Measurements from ENCODE around the gene CASP8AP2.
A peak's percentile ranks its signal among the peaks of the same experiment; 100 is the strongest.
"Not testable (repeated sequence)": the region's sequence is repeated elsewhere in the genome, so short reads cannot be mapped to it uniquely, and the experiment has no call there.

Gene CASP8AP2

GRCh38 chr6:89805814-89806371, 23.8 kb upstream of the CASP8AP2 start:
- Histone ChIP-seq H3K27me3 (ENCODE audit: insufficient read depth, low read length, poor library complexity, severe bottlenecking) (no peaks in the 10 kb centered on the region), H2AFZ (ENCODE audit: low read length) (no peak overlapping the region), H3K9me2 (replicated peaks; ENCODE audit: low read depth, low read length) (no peaks in the 10 kb centered on the region), H3K9ac (ENCODE audit: low read depth, low read length, poor library complexity, severe bottlenecking) (no peak overlapping the region), H3K4me3 (ENCODE audit: low read length, poor library complexity, severe bottlenecking) (no peak overlapping the region), H3K4me1 (ENCODE audit: insufficient read depth, low read length, poor library complexity, severe bottlenecking) (no peaks in the 10 kb centered on the region), H3F3A (ENCODE audit: low read depth) (no peaks in the 10 kb centered on the region), H3K79me2 (ENCODE audit: insufficient read depth, low read length) (peaks cover 29% of the 10 kb centered on the region; the same call in 1 of the 2 replicates), H3K4me2 (ENCODE audit: low read depth, low read length, poor library complexity, severe bottlenecking) (no peak overlapping the region), H4K20me1 (ENCODE audit: insufficient read depth, low read length, poor library complexity, severe bottlenecking) (no peaks in the 10 kb centered on the region), H3K9me3 (ENCODE audit: insufficient read depth, low read depth, low read length) (no peaks in the 10 kb centered on the region), H3K36me3 (ENCODE audit: insufficient read depth, low read length) (peaks cover 15% of the 10 kb centered on the region; the same call in 1 of the 2 replicates)
- no peak for TF ChIP-seq CTCF (conservative IDR thresholded peaks at IDR 0.05; ENCODE audit: low read length)
- no peak for TF ChIP-seq EZH2phosphoT487 (IDR thresholded peaks at IDR 0.05; ENCODE audit: borderline replicate concordance)

DNA sequence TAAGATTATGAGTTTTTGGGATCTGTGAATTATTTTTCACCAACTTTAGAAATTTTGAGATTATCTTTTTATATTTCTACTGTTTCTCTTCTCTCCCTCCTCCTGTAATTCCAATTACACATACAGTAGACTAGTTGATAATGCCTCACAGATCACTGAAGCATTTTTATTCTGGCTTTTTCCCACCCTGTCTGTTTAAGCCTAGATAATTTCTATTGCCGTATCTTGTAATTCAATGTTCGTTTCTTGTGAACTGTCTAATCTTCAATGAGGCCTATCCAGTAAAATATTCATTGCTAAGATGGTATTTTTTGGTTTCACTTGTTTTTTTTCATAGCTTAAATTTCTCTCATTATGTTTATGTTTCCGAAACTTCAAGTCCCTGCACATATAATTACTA, 22.1 kb upstream of the CASP8AP2 start:
- peaks cover 7% of the 10 kb centered on the region; the same call in 1 of the 2 replicates for H3K36me3 ChIP-seq (ENCODE audit: insufficient read depth, low read length)
- TF ChIP-seq EZH2phosphoT487 (IDR thresholded peaks at IDR 0.05; ENCODE audit: borderline replicate concordance) (no peak), CTCF (conservative IDR thresholded peaks at IDR 0.05; ENCODE audit: low read length) (no peak)
- no peaks in the 10 kb centered on the region for H3K4me1 ChIP-seq (ENCODE audit: insufficient read depth, low read length, poor library complexity, severe bottlenecking)
- H3K9ac ChIP-seq (ENCODE audit: low read depth, low read length, poor library complexity, severe bottlenecking): no peak overlapping the region
- H4K20me1 ChIP-seq (ENCODE audit: insufficient read depth, low read length, poor library complexity, severe bottlenecking): no peaks in the 10 kb centered on the region
- H3F3A ChIP-seq (ENCODE audit: low read depth): no peaks in the 10 kb centered on the region
- no peak overlapping the region for H3K4me3 ChIP-seq (ENCODE audit: low read length, poor library complexity, severe bottlenecking)
- H2AFZ ChIP-seq (ENCODE audit: low read length): no peak overlapping the region
- H3K9me2 ChIP-seq (replicated peaks; ENCODE audit: low read depth, low read length): no peaks in the 10 kb centered on the region
- H3K27me3 ChIP-seq (ENCODE audit: insufficient read depth, low read length, poor library complexity, severe bottlenecking): no peaks in the 10 kb centered on the region
- peaks cover 38% of the 10 kb centered on the region for H3K79me2 ChIP-seq (ENCODE audit: insufficient read depth, low read length)
- H3K9me3 ChIP-seq (ENCODE audit: insufficient read depth, low read depth, low read length): no peaks in the 10 kb centered on the region
- no peak overlapping the region for H3K4me2 ChIP-seq (ENCODE audit: low read depth, low read length, poor library complexity, severe bottlenecking)

- not testable (repeated sequence) for H2AFZ ChIP-seq (ENCODE audit: low read length); H3F3A ChIP-seq (ENCODE audit: low read depth); H3K9me3 ChIP-seq (ENCODE audit: insufficient read depth, low read depth, low read length); H4K20me1 ChIP-seq (ENCODE audit: insufficient read depth, low read length, poor library complexity, severe bottlenecking); H3K9me2 ChIP-seq (replicated peaks; ENCODE audit: low read depth, low read length); H3K36me3 ChIP-seq (ENCODE audit: insufficient read depth, low read length); H3K4me3 ChIP-seq (ENCODE audit: low read length, poor library complexity, severe bottlenecking); H3K9ac ChIP-seq (ENCODE audit: low read depth, low read length, poor library complexity, severe bottlenecking); H3K27me3 ChIP-seq (ENCODE audit: insufficient read depth, low read length, poor library complexity, severe bottlenecking)
- Histone ChIP-seq H3K4me1 (ENCODE audit: insufficient read depth, low read length, poor library complexity, severe bottlenecking) (peaks cover 16% of the 10 kb centered on the region), H3K79me2 (ENCODE audit: insufficient read depth, low read length) (peaks cover 81% of the 10 kb centered on the region), H3K4me2 (ENCODE audit: low read depth, low read length, poor library complexity, severe bottlenecking) (peak overlapping the region; percentile 9)
Measured at GRCh38 chr6:89813422-89813821, 16.3 kb upstream of the CASP8AP2 start.

DNA sequence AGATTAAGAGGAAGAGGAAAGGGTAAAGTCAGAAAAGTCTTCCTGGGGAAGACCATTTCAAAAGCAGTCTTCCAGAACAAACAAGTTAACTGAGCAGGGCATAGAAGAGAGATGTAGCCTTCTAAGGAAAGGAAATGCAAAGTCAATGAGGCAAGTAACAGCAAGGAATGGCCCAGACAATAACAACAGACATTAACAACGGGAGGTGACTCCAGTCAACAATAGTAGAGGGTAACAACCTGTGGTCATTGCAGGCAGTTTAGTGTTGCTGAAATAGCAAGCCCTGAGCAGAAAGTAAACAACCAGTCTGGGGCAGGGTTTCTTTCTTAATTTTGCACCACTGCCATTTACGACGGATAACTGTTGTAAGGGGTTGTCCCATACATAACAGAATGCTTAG, 12.2 kb upstream of the CASP8AP2 start:
- Histone ChIP-seq H3K36me3 (ENCODE audit: insufficient read depth, low read length) (no peaks in the 10 kb centered on the region), H2AFZ (ENCODE audit: low read length) (no peak overlapping the region), H3K9me2 (replicated peaks; ENCODE audit: low read depth, low read length) (no peaks in the 10 kb centered on the region), H3K79me2 (ENCODE audit: insufficient read depth, low read length) (peaks cover 80% of the 10 kb centered on the region), H3K4me3 (ENCODE audit: low read length, poor library complexity, severe bottlenecking) (peak overlapping the region; percentile 95), H3F3A (ENCODE audit: low read depth) (no peaks in the 10 kb centered on the region), H3K27me3 (ENCODE audit: insufficient read depth, low read length, poor library complexity, severe bottlenecking) (no peaks in the 10 kb centered on the region), H4K20me1 (ENCODE audit: insufficient read depth, low read length, poor library complexity, severe bottlenecking) (peaks cover 6% of the 10 kb centered on the region), H3K9me3 (ENCODE audit: insufficient read depth, low read depth, low read length) (no peaks in the 10 kb centered on the region), H3K9ac (ENCODE audit: low read depth, low read length, poor library complexity, severe bottlenecking) (peak overlapping the region; percentile 39), H3K4me2 (ENCODE audit: low read depth, low read length, poor library complexity, severe bottlenecking) (peak overlapping the region; percentile 85), H3K4me1 (ENCODE audit: insufficient read depth, low read length, poor library complexity, severe bottlenecking) (peaks cover 29% of the 10 kb centered on the region)
- TF ChIP-seq EZH2phosphoT487 (IDR thresholded peaks at IDR 0.05; ENCODE audit: borderline replicate concordance) (no peak), CTCF (conservative IDR thresholded peaks at IDR 0.05; ENCODE audit: low read length) (no peak)

Data from Loucy (cell line).